ENCODE measurements around the gene HDAC4. TPM values are rescaled to one million over a fixed set of nuclear protein-coding genes. Genes with fewer than 3 reads are reported as not detected.
A peak's percentile ranks its signal among the peaks of the same experiment; 100 is the strongest.

The HDAC4 gene
- total and polyA plus RNA-seq, 9 of the 15 experiments (the other 6 are each of a cell fraction or from before 2014, with no cell fraction given) = 0.11 to 20.2 (median 4.0) TPM

- Histone ChIP-seq H3K36me3 (ENCODE audit: control insufficient read depth, insufficient read depth, low read length) (no peaks in the 10 kb centered on the region), H3K79me2 (ENCODE audit: control insufficient read depth, insufficient read depth, low read length) (no peaks in the 10 kb centered on the region; the same call in 2 of the 3 replicates), H3K9ac (ENCODE audit: insufficient read depth in 1 of 2, low read depth in 2 of 2, low read length in 2 of 2) (no peak overlapping the region; a peak in 1 of 4 replicates), H3K27ac (ENCODE audit: extremely low read depth, low read depth, low read length) (no peak overlapping the region), H4K20me1 (replicated peaks; ENCODE audit: control insufficient read depth, insufficient read depth, low read length) (no peaks in the 10 kb centered on the region; the same call in 1 of the 2 replicates), H3K9me3 (replicated peaks; ENCODE audit: control insufficient read depth, insufficient read depth, low read depth, low read length) (no peaks in the 10 kb centered on the region), H3K27me3 (ENCODE audit: control insufficient read depth in 2 of 2, insufficient read depth in 2 of 2, low read length in 2 of 2) (no peaks in the 10 kb centered on the region), H3K4me3 (no peak overlapping the region), H3K4me1 (replicated peaks in 1 of 2; ENCODE audit: control insufficient read depth in 2 of 2, insufficient read depth in 2 of 2, low read length in 2 of 2) (peaks cover 0 to 14% of the 10 kb centered on the region in 2 experiments; a peak in 2 of 5 replicates), H3K4me2 (ENCODE audit: insufficient read depth, low read length) (no peak overlapping the region), H2AFZ (ENCODE audit: low read depth, low read length) (no peak overlapping the region), H3K9me1 (ENCODE audit: control insufficient read depth, insufficient read depth, low read length) (no peaks in the 10 kb centered on the region)
- WGBS (ENCODE audit: insufficient coverage, low coverage, missing lambda C conversion rate) = 98% methylated on average over 9 of the region's 19 CpGs
- DNase-seq (ENCODE audit: extremely low read depth in 1 of 4, low spot score in 3 of 4) (peak in 1 of 4 experiments; percentile 17), ATAC-seq (no peak), FAIRE-seq (no peak)
- ChIA-PET CTCF (ENCODE audit: low intra/inter-chr PET ratio) (no interaction called here), POLR2A (no interaction called here)
- no TSS peak for BruUV-seq (replicated peaks)
- in situ Hi-C loops (cut with MboI) (no loop called here), intact Hi-C loops (cut with micrococcal nuclease) (no loop called here)
- no peak for TF ChIP-seq MIER1 (IDR thresholded peaks at IDR 0.05; ENCODE audit: low read depth)
- TF ChIP-seq HEY1 (CRISPR knock-in tag; IDR thresholded peaks at IDR 0.05; ENCODE audit: borderline replicate concordance) = no peak
- no peak for TF ChIP-seq KDM4B (IDR thresholded peaks at IDR 0.05; ENCODE audit: borderline replicate concordance in 2 of 2, low read depth in 1 of 2)
- TF ChIP-seq REST (IDR thresholded peaks at IDR 0.05; ENCODE audit: borderline replicate concordance) = no peak
- TF ChIP-seq REST (CRISPR knock-in tag; IDR thresholded peaks at IDR 0.05; ENCODE audit: low read depth) = no peak
- no peak for TF ChIP-seq SP1 (CRISPR knock-in tag; IDR thresholded peaks at IDR 0.05)
- TF ChIP-seq ZNF586 (CRISPR knock-in tag; conservative IDR thresholded peaks at IDR 0.05) = no peak
- no peak for TF ChIP-seq NKRF (IDR thresholded peaks at IDR 0.05; ENCODE audit: borderline replicate concordance)
- TF ChIP-seq ERF (CRISPR knock-in tag; IDR thresholded peaks at IDR 0.05) = no peak
- no peak for TF ChIP-seq RHOXF2B (CRISPR knock-in tag; conservative IDR thresholded peaks at IDR 0.05)
- TF ChIP-seq GTF2B (IDR thresholded peaks at IDR 0.05; ENCODE audit: extremely low read depth, insufficient read length) = no peak
Measured at GRCh38 chr2:239379641-239380170, 21.1 kb downstream of the HDAC4 start.
